ENCODE data around the gene LTBR. TPM values are rescaled to one million over a fixed set of nuclear protein-coding genes. Genes with fewer than 3 reads are reported as not detected.

Gene LTBR
- total RNA-seq, 1 donor from 2014 or later = 156 TPM

- H3K27me3 ChIP-seq = no peaks in the 10 kb centered on the region
- H3K9me3 ChIP-seq = no peaks in the 10 kb centered on the region
- H3K36me3 ChIP-seq = no peaks in the 10 kb centered on the region
- H3K4me3 ChIP-seq = peak overlapping the region; percentile 52
- peaks cover 56% of the 10 kb centered on the region for H3K4me1 ChIP-seq
- TF ChIP-seq CTCF (IDR thresholded peaks at IDR 0.05) = no peak
- peak overlapping the region; percentile 91 for H3K27ac ChIP-seq
- no peak for DNase-seq
- intact Hi-C loops (cut with DNase I) = no loop called here
- ATAC-seq = no peak
These were observed 9.8 kb upstream of the LTBR start for GRCh38 chr12:6374028-6374785.

DNA sequence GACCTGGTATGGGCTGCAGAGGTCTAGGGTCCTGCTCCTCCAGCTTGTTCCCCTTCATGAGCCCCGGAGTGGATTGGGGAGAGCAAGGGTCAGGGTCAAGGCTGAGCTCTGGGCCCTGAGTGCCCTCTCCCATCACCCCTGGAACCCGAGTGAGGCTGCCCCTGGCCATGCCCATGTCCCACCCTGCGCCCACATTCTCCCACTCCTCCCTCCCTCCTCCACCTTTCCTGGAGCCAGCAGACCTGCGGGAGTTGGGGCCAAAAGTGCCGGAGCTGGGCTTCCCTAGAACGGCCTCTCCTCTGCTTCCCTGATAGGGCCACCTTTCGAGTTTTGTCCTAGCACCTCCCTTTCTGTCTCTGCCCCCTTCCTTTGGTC is 9.2 kb upstream of the LTBR start:
- intact Hi-C loops (cut with DNase I) = loop anchor here (5.0 kb wide), 1 partner anchor 32 kb away; the partner anchor contains the start of gene TNFRSF1A
- no peak for TF ChIP-seq CTCF (IDR thresholded peaks at IDR 0.05)
- no peaks in the 10 kb centered on the region for H3K36me3 ChIP-seq
- no peaks in the 10 kb centered on the region for H3K27me3 ChIP-seq
- peak overlapping the region; percentile 91 for H3K27ac ChIP-seq
- H3K9me3 ChIP-seq = no peaks in the 10 kb centered on the region
- peak overlapping the region; percentile 52 for H3K4me3 ChIP-seq
- ATAC-seq (no peak), DNase-seq (no peak)
- peaks cover 60% of the 10 kb centered on the region for H3K4me1 ChIP-seq

DNA sequence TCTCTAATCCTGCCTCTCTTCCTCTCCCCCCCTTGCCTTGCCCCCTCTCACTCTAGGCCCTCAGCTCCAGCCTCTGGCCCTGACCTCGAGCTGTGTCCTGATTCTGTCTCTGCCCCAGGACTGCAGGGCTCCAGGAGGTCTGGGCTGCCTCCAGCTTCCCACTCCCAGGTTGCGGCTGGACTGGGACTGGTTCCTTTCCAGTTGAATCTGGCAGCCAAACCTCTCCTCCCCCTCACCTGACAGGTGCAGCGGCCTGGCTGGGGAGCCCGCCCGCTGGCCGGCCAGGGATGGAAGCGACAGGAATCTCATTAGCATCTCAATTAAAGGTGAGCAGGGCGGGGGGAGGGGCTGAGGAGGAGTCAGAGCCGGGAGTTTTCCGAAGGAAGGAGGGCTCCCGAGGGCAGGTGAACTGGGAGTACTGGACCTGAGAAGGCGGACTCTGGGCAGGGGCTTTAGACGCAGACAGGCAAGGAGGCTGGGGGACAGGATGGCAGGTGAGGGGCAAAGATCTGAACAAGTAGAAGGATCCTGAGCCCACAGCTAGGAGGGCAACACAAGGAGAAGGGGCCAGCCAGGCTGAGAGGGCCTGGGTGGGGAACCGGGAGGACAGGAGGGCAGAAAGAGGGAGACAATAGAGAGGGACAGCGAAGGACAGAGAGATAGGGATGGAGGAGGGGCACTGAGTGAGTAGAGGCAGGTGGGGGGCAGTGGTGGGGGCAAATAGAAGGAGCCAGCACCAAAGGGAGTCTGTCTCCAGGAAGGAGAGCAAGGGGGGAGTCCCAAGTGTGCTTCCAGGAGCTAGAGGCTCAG is 8.5 kb upstream of the LTBR start, which contains the start of gene SCNN1A:
SCNN1A (minus strand) TSS at position 295 of the 810 bp plus-strand sequence. CDS start 780 bp downstream, outside the sequence.
- intact Hi-C loops (cut with DNase I) = loop anchor here (5.0 kb wide), 1 partner anchor 33 kb away; the partner anchor contains the start of gene TNFRSF1A
- ATAC-seq (peak; percentile 57), DNase-seq (peak; percentile 92)
- H3K4me3 ChIP-seq = peak within 1 kb of the TSS; percentile 52
- peaks cover 61% of the 10 kb centered on the region for H3K4me1 ChIP-seq
- H3K27me3 ChIP-seq = no peaks in the 10 kb centered on the region
- H3K36me3 ChIP-seq = no peaks in the 10 kb centered on the region
- TF ChIP-seq CTCF (IDR thresholded peaks at IDR 0.05) = no peak
- H3K27ac ChIP-seq = peak within 1 kb of the TSS; percentile 91
- H3K9me3 ChIP-seq = no peaks in the 10 kb centered on the region

- H3K27me3 ChIP-seq = no peaks in the 10 kb centered on the region
- ATAC-seq = peak; percentile 79
- peak overlapping the region; percentile 52 for H3K4me3 ChIP-seq
- peak; percentile 93 for DNase-seq
- intact Hi-C loops (cut with DNase I) = loop anchor here (5.0 kb wide), 1 partner anchor 34 kb away; the partner anchor contains the start of gene TNFRSF1A
- H3K9me3 ChIP-seq = no peaks in the 10 kb centered on the region
- TF ChIP-seq CTCF (IDR thresholded peaks at IDR 0.05) = peak; percentile 55
- H3K36me3 ChIP-seq = no peaks in the 10 kb centered on the region
- H3K4me1 ChIP-seq = peaks cover 66% of the 10 kb centered on the region
- H3K27ac ChIP-seq = peak overlapping the region; percentile 91
These were observed 7.7 kb upstream of the LTBR start for GRCh38 chr12:6376079-6376869.
